ENCODE data around the gene MXRA8. TPM values are rescaled to one million over a fixed set of nuclear protein-coding genes. Genes with fewer than 3 reads are reported as not detected.
A peak's percentile ranks its signal among the peaks of the same experiment; 100 is the strongest.

Gene MXRA8
- total and polyA plus RNA-seq, 9 of the 15 experiments (the other 6 are each of a cell fraction or from before 2014, with no cell fraction given), result 0.66 to 11.3 (median 6.3) TPM

DNA sequence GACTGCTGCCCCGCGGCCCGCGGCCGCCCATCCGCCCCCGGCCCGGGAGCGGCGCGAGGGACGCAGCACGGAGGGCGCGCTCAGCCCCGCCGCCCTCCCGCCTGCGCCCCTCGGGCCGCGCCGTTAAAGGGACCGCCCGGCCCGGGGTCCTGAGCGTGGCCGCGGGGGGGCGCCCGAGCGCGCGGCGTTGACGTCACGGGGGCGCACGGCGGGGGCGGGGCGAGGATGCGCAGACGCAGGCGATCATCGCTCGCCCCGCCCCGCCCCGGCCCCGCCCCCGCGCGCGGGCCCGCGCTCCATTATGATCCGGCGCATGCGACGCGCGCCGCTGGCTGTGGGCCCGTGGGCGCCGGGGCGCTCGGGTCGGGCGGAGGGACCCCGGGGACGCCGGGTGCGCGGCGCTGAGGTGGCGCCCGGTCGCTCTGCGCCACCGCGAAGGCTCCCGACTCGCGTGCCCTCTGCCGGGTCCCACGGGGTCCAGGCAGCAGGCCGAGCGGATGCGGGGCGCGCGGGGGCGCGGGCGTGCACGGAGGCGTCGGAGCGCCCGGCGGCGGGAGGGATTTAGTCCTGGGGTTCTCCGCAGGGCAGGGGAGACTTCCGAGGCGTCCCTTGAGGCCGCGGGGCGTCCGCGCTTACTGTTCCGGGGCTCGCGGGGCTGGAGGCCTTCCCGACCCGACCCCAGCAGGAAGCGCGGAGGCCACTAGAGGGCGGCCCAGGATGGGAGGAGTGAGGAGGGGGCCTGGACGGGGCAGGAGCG is 8.9 kb downstream of the MXRA8 start, which contains the start of gene DVL1 (continued):
- TF ChIP-seq, protein P1, sequence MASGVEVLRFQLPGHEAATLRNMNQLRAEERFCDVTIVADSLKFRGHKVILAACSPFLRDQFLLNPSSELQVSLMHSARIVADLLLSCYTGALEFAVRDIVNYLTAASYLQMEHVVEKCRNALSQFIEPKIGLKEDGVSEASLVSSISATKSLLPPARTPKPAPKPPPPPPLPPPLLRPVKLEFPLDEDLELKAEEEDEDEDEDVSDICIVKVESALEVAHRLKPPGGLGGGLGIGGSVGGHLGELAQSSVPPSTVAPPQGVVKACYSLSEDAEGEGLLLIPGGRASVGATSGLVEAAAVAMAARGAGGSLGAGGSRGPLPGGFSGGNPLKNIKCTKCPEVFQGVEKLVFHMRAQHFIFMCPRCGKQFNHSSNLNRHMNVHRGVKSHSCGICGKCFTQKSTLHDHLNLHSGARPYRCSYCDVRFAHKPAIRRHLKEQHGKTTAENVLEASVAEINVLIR (CRISPR knock-in tag; IDR thresholded peaks at IDR 0.05), result peak; percentile 57; the same call in 1 of the 2 replicates
- TF ChIP-seq, protein P2, sequence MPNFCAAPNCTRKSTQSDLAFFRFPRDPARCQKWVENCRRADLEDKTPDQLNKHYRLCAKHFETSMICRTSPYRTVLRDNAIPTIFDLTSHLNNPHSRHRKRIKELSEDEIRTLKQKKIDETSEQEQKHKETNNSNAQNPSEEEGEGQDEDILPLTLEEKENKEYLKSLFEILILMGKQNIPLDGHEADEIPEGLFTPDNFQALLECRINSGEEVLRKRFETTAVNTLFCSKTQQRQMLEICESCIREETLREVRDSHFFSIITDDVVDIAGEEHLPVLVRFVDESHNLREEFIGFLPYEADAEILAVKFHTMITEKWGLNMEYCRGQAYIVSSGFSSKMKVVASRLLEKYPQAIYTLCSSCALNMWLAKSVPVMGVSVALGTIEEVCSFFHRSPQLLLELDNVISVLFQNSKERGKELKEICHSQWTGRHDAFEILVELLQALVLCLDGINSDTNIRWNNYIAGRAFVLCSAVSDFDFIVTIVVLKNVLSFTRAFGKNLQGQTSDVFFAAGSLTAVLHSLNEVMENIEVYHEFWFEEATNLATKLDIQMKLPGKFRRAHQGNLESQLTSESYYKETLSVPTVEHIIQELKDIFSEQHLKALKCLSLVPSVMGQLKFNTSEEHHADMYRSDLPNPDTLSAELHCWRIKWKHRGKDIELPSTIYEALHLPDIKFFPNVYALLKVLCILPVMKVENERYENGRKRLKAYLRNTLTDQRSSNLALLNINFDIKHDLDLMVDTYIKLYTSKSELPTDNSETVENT (CRISPR knock-in tag; IDR thresholded peaks at IDR 0.05), result peak; percentile 91
- TF ChIP-seq SRSF7 (optimal IDR thresholded peaks at IDR 0.05; ENCODE audit: low read depth, low read length) (no peak), BHLHE40 (IDR thresholded peaks at IDR 0.05; ENCODE audit: low read length) (no peak), ZFX (CRISPR knock-in tag; IDR thresholded peaks at IDR 0.05) (peak; percentile 87), ELF1 (tag; IDR thresholded peaks at IDR 0.05) (no peak)
- TF ChIP-seq, protein P3, sequence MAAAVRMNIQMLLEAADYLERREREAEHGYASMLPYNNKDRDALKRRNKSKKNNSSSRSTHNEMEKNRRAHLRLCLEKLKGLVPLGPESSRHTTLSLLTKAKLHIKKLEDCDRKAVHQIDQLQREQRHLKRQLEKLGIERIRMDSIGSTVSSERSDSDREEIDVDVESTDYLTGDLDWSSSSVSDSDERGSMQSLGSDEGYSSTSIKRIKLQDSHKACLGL (CRISPR knock-in tag; IDR thresholded peaks at IDR 0.05; ENCODE audit: borderline replicate concordance, poor library complexity, severe bottlenecking), result no peak
- TF ChIP-seq, protein P4, sequence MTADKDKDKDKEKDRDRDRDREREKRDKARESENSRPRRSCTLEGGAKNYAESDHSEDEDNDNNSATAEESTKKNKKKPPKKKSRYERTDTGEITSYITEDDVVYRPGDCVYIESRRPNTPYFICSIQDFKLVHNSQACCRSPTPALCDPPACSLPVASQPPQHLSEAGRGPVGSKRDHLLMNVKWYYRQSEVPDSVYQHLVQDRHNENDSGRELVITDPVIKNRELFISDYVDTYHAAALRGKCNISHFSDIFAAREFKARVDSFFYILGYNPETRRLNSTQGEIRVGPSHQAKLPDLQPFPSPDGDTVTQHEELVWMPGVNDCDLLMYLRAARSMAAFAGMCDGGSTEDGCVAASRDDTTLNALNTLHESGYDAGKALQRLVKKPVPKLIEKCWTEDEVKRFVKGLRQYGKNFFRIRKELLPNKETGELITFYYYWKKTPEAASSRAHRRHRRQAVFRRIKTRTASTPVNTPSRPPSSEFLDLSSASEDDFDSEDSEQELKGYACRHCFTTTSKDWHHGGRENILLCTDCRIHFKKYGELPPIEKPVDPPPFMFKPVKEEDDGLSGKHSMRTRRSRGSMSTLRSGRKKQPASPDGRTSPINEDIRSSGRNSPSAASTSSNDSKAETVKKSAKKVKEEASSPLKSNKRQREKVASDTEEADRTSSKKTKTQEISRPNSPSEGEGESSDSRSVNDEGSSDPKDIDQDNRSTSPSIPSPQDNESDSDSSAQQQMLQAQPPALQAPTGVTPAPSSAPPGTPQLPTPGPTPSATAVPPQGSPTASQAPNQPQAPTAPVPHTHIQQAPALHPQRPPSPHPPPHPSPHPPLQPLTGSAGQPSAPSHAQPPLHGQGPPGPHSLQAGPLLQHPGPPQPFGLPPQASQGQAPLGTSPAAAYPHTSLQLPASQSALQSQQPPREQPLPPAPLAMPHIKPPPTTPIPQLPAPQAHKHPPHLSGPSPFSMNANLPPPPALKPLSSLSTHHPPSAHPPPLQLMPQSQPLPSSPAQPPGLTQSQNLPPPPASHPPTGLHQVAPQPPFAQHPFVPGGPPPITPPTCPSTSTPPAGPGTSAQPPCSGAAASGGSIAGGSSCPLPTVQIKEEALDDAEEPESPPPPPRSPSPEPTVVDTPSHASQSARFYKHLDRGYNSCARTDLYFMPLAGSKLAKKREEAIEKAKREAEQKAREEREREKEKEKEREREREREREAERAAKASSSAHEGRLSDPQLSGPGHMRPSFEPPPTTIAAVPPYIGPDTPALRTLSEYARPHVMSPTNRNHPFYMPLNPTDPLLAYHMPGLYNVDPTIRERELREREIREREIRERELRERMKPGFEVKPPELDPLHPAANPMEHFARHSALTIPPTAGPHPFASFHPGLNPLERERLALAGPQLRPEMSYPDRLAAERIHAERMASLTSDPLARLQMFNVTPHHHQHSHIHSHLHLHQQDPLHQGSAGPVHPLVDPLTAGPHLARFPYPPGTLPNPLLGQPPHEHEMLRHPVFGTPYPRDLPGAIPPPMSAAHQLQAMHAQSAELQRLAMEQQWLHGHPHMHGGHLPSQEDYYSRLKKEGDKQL (CRISPR knock-in tag; IDR thresholded peaks at IDR 0.05; ENCODE audit: borderline replicate concordance), result no peak
- TF ChIP-seq, protein P5, sequence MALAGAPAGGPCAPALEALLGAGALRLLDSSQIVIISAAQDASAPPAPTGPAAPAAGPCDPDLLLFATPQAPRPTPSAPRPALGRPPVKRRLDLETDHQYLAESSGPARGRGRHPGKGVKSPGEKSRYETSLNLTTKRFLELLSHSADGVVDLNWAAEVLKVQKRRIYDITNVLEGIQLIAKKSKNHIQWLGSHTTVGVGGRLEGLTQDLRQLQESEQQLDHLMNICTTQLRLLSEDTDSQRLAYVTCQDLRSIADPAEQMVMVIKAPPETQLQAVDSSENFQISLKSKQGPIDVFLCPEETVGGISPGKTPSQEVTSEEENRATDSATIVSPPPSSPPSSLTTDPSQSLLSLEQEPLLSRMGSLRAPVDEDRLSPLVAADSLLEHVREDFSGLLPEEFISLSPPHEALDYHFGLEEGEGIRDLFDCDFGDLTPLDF (CRISPR knock-in tag; IDR thresholded peaks at IDR 0.05), result peak; percentile 40; the same call in 1 of the 2 replicates
- TF ChIP-seq, protein P6, sequence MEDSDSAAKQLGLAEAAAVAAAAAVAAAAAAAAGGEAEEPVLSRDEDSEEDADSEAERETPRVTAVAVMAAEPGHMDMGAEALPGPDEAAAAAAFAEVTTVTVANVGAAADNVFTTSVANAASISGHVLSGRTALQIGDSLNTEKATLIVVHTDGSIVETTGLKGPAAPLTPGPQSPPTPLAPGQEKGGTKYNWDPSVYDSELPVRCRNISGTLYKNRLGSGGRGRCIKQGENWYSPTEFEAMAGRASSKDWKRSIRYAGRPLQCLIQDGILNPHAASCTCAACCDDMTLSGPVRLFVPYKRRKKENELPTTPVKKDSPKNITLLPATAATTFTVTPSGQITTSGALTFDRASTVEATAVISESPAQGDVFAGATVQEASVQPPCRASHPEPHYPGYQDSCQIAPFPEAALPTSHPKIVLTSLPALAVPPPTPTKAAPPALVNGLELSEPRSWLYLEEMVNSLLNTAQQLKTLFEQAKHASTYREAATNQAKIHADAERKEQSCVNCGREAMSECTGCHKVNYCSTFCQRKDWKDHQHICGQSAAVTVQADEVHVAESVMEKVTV (CRISPR knock-in tag; IDR thresholded peaks at IDR 0.05), result peak; percentile 33; the same call in 1 of the 2 replicates
